Amniotic stem cell (primary cell): Measurements from ENCODE around the gene ACBD5.
"Not testable (repeated sequence)": the region's sequence is repeated elsewhere in the genome, so short reads cannot be mapped to it uniquely, and the experiment has no call there.

Experiments
- DNase-seq: peaks from one replicate; lab custom pipeline; 2025; lab: John Stamatoyannopoulos, UW

Gene ACBD5

GRCh38 chr10:27240212-27241009, at the start of gene ACBD5:
TSS of gene ACBD5 (minus strand) at chr10:27240797. CDS start at chr10:27240688, 109 bp downstream.
- DNase-seq = peak; percentile 27

GRCh38 chr10:27285093-27285492, 44.5 kb upstream of the ACBD5 start:
- no peak for DNase-seq

DNA sequence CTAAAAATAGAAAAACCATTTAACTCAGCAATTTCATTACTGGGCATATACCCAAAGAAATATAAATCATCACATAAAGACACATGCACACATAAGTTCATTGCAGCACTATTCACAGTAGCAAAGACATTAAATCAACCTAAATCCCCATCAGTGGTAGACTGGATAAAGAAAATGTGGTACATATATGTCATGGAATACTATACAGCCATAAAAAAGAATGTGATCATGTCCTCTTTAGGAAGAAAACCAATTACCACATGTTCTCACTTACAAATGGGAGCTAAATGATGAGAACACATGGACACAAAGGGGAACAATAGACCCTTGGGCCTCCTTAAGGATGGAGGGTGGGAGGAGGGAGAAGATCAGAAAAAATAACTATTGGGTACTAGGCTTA, 36.0 kb upstream of the ACBD5 start:
- DNase-seq = no peak

GRCh38 chr10:27266025-27266424, 25.4 kb upstream of the ACBD5 start:
- not testable (repeated sequence) for DNase-seq

GRCh38 chr10:27262788-27263187, 22.2 kb upstream of the ACBD5 start:
- not testable (repeated sequence) for DNase-seq

- no peak for DNase-seq
These were observed 18.5 kb upstream of the ACBD5 start for GRCh38 chr10:27258838-27259812.

DNA sequence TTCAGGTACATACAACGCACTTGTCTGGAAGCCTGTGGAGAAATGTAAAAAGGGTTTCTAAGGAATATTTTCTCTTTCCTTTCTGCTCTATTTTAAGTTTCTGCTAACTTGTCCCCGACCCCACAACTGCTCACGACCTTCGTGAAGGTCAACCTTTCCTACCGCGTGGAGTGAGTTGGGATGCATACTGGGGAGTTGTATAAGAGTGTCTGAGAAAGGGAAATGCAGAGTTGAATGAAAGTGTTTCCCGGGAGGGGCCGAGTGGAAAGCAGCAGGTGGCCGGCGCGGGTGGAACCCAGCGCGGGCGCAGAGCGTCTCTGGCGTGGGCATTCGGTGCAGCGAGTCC, 17.9 kb upstream of the ACBD5 start:
- no peak for DNase-seq

GRCh38 chr10:27256299-27257189, 15.9 kb upstream of the ACBD5 start:
- DNase-seq = no peak

DNA sequence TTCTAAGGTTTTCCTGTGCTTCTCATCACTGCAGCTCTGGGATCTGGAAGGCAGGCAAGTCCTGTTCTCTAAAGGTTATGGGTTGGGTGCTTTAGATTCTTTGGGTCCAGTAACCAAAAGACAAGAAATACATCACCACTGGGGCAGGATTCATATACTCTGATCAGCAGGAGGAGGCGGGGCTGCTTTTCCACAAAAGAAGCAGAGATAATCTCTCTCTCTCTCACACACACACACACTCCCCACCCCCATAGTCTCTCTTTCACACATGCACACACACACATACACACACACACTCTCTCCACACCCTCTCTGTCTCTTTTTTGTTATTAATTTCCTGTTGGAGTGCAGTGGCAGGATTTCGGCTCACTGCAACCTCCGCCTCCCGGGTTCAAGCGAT, 13.0 kb upstream of the ACBD5 start:
- no peak for DNase-seq

- DNase-seq = no peak
These were observed 11.8 kb upstream of the ACBD5 start for GRCh38 chr10:27252267-27253000.

- DNase-seq = no peak
These were observed 11.0 kb upstream of the ACBD5 start for GRCh38 chr10:27251554-27251953.

DNA sequence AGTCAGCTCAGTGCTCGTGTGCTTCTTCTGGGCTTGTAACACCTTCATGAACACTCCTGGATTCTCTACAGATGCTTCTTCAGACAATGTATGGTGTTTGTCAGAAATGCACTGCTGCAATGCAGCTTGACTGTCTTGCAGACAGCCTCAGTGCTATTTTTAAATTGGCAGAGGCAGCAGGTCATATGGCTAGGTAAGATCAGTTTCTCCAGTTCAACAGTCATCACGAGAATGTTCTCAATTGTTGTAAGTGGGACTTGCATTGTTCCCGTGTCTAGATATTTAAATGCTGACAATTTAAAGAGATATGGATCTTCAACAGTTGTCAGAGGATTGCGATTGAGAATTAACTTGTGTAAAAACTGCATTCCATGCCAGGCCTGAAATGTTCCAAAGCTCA, 7.6 kb upstream of the ACBD5 start:
- DNase-seq = no peak

- DNase-seq = no peak
These were observed 6.8 kb upstream of the ACBD5 start for GRCh38 chr10:27247441-27247840.

- no peak for DNase-seq
These were observed 6.4 kb upstream of the ACBD5 start for GRCh38 chr10:27247006-27247405.

DNA sequence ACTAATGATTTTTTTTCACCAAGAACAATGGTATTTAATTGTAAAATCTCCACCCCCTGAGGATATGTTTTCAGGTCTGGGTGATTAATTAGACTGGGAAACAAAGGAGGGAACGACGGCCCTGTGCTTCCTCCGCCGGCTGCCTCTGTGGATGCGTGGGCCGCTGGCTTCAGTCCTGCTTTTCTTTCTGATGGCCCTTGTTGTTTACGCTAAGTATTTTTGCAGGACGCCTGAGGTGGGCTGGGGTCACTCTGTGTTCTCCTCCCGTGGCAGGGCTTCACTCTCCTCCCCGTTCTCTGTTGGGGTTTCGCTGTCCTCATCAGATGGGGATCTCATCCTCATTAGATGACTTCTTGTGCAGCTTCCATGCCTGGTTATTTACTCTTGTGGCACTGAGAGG, 5.2 kb upstream of the ACBD5 start:
- DNase-seq = no peak

DNA sequence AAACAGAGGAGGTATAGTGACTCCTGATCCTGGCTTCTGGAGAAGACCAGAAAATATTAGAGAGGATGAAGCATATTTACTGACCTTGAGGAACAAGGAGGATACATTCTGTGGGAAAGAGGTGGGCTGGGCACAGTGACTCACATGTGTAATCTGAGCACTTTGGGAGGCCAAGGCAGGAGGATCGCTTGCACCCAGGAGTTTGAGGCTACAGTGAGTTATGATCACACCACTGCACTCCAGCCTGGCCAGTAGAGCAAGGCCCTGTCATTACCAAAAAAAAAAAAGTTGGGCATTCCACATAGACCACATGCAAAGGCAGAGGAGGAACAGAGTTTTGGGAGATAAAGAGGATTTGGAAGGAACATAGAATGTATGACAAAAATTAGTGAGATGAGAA, 4.4 kb upstream of the ACBD5 start:
- DNase-seq = no peak

- no peak for DNase-seq
These were observed 2.5 kb upstream of the ACBD5 start for GRCh38 chr10:27242951-27243551.

DNA sequence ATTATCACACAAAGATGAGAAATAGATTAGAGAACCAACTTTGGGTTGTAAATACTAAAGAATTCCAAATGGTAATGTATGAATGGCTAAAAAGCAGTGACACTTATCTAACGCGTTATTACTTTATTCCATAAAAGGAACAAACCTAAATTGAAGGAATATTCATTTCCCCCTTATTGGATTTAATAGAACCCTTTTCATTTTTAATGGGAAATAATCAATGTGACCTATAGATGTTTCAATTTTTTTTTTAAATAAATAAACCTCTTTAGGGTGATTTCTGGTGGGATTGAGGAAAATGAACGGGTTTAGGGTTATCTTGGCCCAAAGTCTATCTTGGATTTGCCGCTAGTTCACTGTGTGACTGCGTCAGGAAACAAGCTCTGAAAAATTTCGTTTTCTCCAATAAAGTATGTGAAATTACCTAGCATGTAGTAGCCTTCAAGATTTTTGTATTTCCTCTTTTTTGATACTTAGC, 1.9 kb upstream of the ACBD5 start:
- no peak for DNase-seq

DNA sequence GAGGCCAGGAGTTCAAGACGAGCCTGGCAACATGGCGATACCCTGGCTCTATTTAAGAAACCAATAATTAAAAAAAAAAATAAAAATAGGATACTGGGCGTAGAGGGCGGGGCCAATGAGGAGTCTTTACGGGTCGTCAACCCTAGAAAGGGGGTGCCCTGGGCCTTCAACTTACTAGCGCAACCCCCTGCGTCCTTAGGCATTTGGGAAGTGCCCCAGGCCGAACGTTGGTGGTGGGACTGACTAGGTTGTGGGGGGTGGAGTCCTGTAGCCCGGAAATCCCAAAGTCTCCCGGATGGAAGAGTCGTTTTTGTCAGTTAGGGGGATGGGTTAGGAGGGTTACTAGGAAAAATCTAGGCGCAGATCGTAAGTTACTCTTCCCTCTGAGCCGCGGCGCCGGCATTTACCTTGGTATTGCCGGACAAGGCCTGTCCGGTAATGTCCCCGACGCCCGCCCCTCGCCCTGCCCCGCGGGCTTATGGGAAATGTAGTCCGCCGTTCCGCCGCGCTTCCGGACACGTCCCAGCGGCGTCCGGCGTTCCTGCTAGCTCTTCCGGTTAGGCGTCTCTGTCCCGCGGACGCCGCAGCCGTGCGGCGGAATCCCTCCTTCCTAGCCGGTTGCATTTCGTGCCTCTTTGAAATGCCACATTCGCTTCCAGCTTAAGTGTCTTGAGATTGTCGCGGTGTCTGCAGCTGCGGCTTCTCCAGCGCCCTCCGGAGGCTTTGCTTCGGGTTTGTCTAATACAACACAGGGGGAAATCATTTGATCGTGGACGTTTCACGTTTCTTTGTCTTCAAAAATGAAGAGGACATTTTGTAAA, 1.3 kb upstream of the ACBD5 start:
- peak; percentile 89 for DNase-seq
